ENCODE measurements around the gene UBE2F. TPM values are rescaled to one million over a fixed set of nuclear protein-coding genes. Genes with fewer than 3 reads are reported as not detected.

The UBE2F gene
- 10 to 100 TPM; 38.8 to 61.5 (median 45.1) TPM for total RNA-seq

- TF ChIP-seq CTCF (IDR thresholded peaks at IDR 0.05; ENCODE audit: low read depth), result no peak
These were observed at the start of gene UBE2F for GRCh38 chr2:237966565-237967462. UBE2F (plus strand) TSS chr2:237967014; CDS start chr2:237973108, 6,094 bp downstream.

- no peak for TF ChIP-seq CTCF (IDR thresholded peaks at IDR 0.05; ENCODE audit: low read depth)
These were observed 49.0 kb upstream of the UBE2F start for GRCh38 chr2:237917696-237918374.

- TF ChIP-seq CTCF (IDR thresholded peaks at IDR 0.05; ENCODE audit: low read depth), result no peak
These were observed 47.2 kb upstream of the UBE2F start for GRCh38 chr2:237919593-237919992.

- TF ChIP-seq CTCF (IDR thresholded peaks at IDR 0.05; ENCODE audit: low read depth), result no peak
These were observed 46.1 kb upstream of the UBE2F start for GRCh38 chr2:237920673-237921072.

- TF ChIP-seq CTCF (IDR thresholded peaks at IDR 0.05; ENCODE audit: low read depth), result no peak
These were observed 44.8 kb upstream of the UBE2F start for GRCh38 chr2:237921967-237922492.

- TF ChIP-seq CTCF (IDR thresholded peaks at IDR 0.05; ENCODE audit: low read depth), result no peak
These were observed 44.0 kb upstream of the UBE2F start for GRCh38 chr2:237922641-237923361.

Data from subcutaneous adipose tissue (tissue), 4 donors.